HepG2 (cell line): ENCODE data around the gene ACCS. TPM values are rescaled to one million over a fixed set of nuclear protein-coding genes. Genes with fewer than 3 reads are reported as not detected.
A peak's percentile ranks its signal among the peaks of the same experiment; 100 is the strongest.

Experiments used
- CEBPB ChIP-seq: IDR thresholded peaks from 2 replicates; pipeline ENCODE4 v1.6.1; 2011; ENCODE audit warnings: low read depth, low read length, improper control_type of control experiment, borderline replicate concordance
- EED ChIP-seq: sonication (generic); formaldehyde crosslinking; IDR thresholded peaks from 2 replicates; pipeline ENCODE4 v1.5.0; 2020; ENCODE audit warnings: mild to moderate bottlenecking, missing genetic modification reagents
- GLMP ChIP-seq: sonication (generic); formaldehyde crosslinking; IDR thresholded peaks from 2 replicates; pipeline ENCODE4 v1.9.0; 2021; ENCODE audit warnings: missing genetic modification reagents, mild to moderate bottlenecking, borderline replicate concordance
- HOXA3 ChIP-seq: sonication (generic); formaldehyde crosslinking; IDR thresholded peaks from 2 replicates; pipeline ENCODE4 v1.5.0; 2020; ENCODE audit warnings: missing genetic modification reagents
- NRL ChIP-seq: sonication (generic); formaldehyde crosslinking; IDR thresholded peaks from 2 replicates; pipeline ENCODE4 v1.5.0; 2020; ENCODE audit warnings: missing genetic modification reagents, mild to moderate bottlenecking, moderate library complexity, borderline replicate concordance
- RERE ChIP-seq: IDR thresholded peaks from 2 replicates; pipeline ENCODE4 v1.6.1; 2016; ENCODE audit warnings: low read depth, missing genetic modification reagents, missing compliant biosample characterization
- SIX4 ChIP-seq: sonication (generic); formaldehyde crosslinking; IDR thresholded peaks from 2 replicates; pipeline ENCODE4 v1.4.0; 2020; ENCODE audit warnings: missing genetic modification reagents
- TOPORS ChIP-seq: sonication (generic); formaldehyde crosslinking; IDR thresholded peaks from 2 replicates; pipeline ENCODE4 v1.8.0; 2023; ENCODE audit warnings: mild to moderate bottlenecking, missing genetic modification reagents
- ZNF10 ChIP-seq: sonication (generic); formaldehyde crosslinking; IDR thresholded peaks from 2 replicates; pipeline ENCODE4 v1.4.0; 2020; ENCODE audit warnings: mild to moderate bottlenecking, low read depth, missing genetic modification reagents, borderline replicate concordance
- ZSCAN30 ChIP-seq: sonication (generic); formaldehyde crosslinking; IDR thresholded peaks from 2 replicates; pipeline ENCODE4 v1.5.0; 2020; ENCODE audit warnings: mild to moderate bottlenecking, missing genetic modification reagents
- polyA plus RNA-seq, 8 experiments: library from polyadenylated mRNA; depleted of rRNA in 3 of 8; stranded (reverse) in 7 of 8; unstranded in 1 of 8; fragments of >200 nt; fragmentation: Illumina TruSeq in 4 of 8; extraction: Trizol in 4 of 8; gene quantifications; 2 replicates each; pipeline versions ENCODE4 v1.2.1 to v1.2.3, GENCODE V29; 2011 to 2016; ENCODE audit warnings: low read depth in 4 of 8, missing spikeins in 1 of 8, mixed read lengths in 1 of 8; ENCODE audit not compliant: insufficient read depth in 1 of 8
- total RNA-seq, 5 experiments: library from RNA; depleted of rRNA; stranded (reverse); fragments of >200 nt; fragmentation: Illumina TruSeq; extraction: Trizol; gene quantifications; 2 replicates each; pipeline ENCODE4 v1.2.3, GENCODE V29; 2016; ENCODE audit warnings: low read depth in 1 of 5
- TF ChIP-seq, protein P1 (sequence below): sonication (generic); formaldehyde crosslinking; IDR thresholded peaks from 2 replicates; pipeline ENCODE4 v1.5.1; 2020; ENCODE audit warnings: missing genetic modification reagents, mild to moderate bottlenecking, borderline replicate concordance
- TF ChIP-seq, protein P2 (sequence below): sonication (generic); formaldehyde crosslinking; IDR thresholded peaks from 2 replicates; pipeline ENCODE4 v1.5.1; 2020; ENCODE audit warnings: mild to moderate bottlenecking, missing genetic modification reagents, borderline replicate concordance
- TF ChIP-seq, protein P3 (sequence below): sonication (generic); formaldehyde crosslinking; IDR thresholded peaks from 2 replicates; pipeline ENCODE4 v1.4.0; 2020; ENCODE audit warnings: mild to moderate bottlenecking, missing genetic modification reagents

Gene ACCS
- total and polyA plus RNA-seq, 2 of the 13 experiments (the other 11 are each of a cell fraction or from before 2014, with no cell fraction given): 0.55 to 0.59 TPM

DNA sequence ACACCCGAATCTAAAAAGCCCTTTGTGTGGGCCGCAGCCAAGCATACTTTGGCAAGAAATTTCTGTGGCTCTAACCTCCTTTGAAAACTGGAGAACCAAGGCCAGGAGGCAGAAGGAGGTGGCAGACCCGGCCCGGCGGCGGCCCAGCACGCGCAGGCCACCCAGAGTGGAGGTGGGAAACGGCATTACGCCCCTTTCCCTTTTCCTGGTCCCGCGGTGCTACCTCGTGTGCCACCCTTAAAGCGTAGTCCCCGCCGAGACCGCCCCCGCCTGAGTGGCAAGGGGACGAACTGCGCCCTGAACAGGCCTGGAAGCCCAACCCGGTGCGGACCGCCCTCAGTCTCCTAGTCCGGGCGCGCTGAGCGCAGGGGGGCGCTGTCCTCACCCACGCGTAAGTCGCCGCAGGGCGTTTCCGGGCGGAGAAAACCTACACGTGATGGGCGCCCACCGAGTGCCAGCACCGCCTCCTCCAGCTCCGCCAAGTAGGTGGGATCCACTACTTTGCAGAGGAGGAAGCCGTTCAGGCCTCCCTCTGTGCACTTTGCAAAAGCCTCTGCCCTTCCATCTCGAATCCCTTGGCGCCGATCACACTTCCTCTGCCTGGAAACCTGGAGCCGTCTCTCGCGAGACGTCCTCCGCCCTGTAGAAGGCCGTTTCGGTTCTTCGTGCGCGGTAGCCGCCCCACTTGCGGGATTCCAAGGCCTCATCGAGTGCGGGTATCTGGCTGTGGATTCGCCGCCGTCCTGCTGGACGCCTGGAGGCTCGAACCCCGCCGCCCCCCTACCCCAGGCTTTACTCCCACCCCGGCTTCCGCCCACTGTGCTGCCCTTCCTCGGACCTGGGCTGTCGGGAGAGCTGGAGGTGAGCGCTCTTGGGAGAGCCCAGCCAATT lies at the start of gene ACCS (continued):
- TF ChIP-seq, protein P1, sequence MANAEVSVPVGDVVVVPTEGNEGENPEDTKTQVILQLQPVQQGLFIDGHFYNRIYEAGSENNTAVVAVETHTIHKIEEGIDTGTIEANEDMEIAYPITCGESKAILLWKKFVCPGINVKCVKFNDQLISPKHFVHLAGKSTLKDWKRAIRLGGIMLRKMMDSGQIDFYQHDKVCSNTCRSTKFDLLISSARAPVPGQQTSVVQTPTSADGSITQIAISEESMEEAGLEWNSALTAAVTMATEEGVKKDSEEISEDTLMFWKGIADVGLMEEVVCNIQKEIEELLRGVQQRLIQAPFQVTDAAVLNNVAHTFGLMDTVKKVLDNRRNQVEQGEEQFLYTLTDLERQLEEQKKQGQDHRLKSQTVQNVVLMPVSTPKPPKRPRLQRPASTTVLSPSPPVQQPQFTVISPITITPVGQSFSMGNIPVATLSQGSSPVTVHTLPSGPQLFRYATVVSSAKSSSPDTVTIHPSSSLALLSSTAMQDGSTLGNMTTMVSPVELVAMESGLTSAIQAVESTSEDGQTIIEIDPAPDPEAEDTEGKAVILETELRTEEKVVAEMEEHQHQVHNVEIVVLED: no peak
- TF ChIP-seq SIX4: no peak
- TF ChIP-seq GLMP (CRISPR knock-in tag): no peak
- TF ChIP-seq NRL (CRISPR knock-in tag): no peak
- no peak for TF ChIP-seq TOPORS (CRISPR knock-in tag)
- TF ChIP-seq, protein P2, sequence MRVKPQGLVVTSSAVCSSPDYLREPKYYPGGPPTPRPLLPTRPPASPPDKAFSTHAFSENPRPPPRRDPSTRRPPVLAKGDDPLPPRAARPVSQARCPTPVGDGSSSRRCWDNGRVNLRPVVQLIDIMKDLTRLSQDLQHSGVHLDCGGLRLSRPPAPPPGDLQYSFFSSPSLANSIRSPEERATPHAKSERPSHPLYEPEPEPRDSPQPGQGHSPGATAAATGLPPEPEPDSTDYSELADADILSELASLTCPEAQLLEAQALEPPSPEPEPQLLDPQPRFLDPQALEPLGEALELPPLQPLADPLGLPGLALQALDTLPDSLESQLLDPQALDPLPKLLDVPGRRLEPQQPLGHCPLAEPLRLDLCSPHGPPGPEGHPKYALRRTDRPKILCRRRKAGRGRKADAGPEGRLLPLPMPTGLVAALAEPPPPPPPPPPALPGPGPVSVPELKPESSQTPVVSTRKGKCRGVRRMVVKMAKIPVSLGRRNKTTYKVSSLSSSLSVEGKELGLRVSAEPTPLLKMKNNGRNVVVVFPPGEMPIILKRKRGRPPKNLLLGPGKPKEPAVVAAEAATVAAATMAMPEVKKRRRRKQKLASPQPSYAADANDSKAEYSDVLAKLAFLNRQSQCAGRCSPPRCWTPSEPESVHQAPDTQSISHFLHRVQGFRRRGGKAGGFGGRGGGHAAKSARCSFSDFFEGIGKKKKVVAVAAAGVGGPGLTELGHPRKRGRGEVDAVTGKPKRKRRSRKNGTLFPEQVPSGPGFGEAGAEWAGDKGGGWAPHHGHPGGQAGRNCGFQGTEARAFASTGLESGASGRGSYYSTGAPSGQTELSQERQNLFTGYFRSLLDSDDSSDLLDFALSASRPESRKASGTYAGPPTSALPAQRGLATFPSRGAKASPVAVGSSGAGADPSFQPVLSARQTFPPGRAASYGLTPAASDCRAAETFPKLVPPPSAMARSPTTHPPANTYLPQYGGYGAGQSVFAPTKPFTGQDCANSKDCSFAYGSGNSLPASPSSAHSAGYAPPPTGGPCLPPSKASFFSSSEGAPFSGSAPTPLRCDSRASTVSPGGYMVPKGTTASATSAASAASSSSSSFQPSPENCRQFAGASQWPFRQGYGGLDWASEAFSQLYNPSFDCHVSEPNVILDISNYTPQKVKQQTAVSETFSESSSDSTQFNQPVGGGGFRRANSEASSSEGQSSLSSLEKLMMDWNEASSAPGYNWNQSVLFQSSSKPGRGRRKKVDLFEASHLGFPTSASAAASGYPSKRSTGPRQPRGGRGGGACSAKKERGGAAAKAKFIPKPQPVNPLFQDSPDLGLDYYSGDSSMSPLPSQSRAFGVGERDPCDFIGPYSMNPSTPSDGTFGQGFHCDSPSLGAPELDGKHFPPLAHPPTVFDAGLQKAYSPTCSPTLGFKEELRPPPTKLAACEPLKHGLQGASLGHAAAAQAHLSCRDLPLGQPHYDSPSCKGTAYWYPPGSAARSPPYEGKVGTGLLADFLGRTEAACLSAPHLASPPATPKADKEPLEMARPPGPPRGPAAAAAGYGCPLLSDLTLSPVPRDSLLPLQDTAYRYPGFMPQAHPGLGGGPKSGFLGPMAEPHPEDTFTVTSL (CRISPR knock-in tag): no peak
- no peak for TF ChIP-seq EED (CRISPR knock-in tag)
- TF ChIP-seq, protein P3, sequence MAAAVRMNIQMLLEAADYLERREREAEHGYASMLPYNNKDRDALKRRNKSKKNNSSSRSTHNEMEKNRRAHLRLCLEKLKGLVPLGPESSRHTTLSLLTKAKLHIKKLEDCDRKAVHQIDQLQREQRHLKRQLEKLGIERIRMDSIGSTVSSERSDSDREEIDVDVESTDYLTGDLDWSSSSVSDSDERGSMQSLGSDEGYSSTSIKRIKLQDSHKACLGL (CRISPR knock-in tag): peak; percentile 38; the same call in 1 of the 2 replicates
- 0 out of 2 replicates have a peak, but pooled peaks have one; percentile 49 for TF ChIP-seq HOXA3 (CRISPR knock-in tag)
- TF ChIP-seq ZSCAN30 (CRISPR knock-in tag): no peak
- no peak for TF ChIP-seq CEBPB
- no peak for TF ChIP-seq RERE (CRISPR knock-in tag)
- TF ChIP-seq ZNF10 (CRISPR knock-in tag): no peak
